Neural crest cell (in vitro differentiated cells): Measurements from ENCODE around the gene TMEM203. TPM values are rescaled to one million over a fixed set of nuclear protein-coding genes. Genes with fewer than 3 reads are reported as not detected.

Experiments used
- DNase-seq: peaks from one replicate; pipeline ENCODE4 v3.0.0; 2021; ENCODE audit warnings: low read depth, mixed read lengths, low spot score
- H3K27ac Mint-ChIP-seq: one replicate; pipeline ENCODE4 v1.8.0; 2021; ENCODE audit warnings: mild to moderate bottlenecking, mixed read lengths; ENCODE audit not compliant: unreplicated experiment
- H3K27me3 Mint-ChIP-seq: 2 replicates; pipeline ENCODE4 v1.8.0; 2021; ENCODE audit warnings: low read depth, mild to moderate bottlenecking, mixed read lengths
- H3K36me3 Mint-ChIP-seq: 2 replicates; pipeline ENCODE4 v1.8.0; 2021; ENCODE audit warnings: low read depth, mild to moderate bottlenecking, mixed read lengths
- H3K4me1 Mint-ChIP-seq: 2 replicates; pipeline ENCODE4 v1.8.0; 2021; ENCODE audit warnings: mixed read lengths
- H3K4me3 Mint-ChIP-seq: one replicate; pipeline ENCODE4 v1.8.0; 2021; ENCODE audit warnings: mild to moderate bottlenecking, mixed read lengths
- H3K9me3 Mint-ChIP-seq: 2 replicates; pipeline ENCODE4 v1.8.0; 2021; ENCODE audit warnings: mixed read lengths
- CTCF ChIP-seq: fragments of 200-600 bp; sonication (generic); conservative IDR thresholded peaks from 2 replicates; pipeline ENCODE4 v1.5.0; 2021; ENCODE audit warnings: antibody characterized with exemption, mild to moderate bottlenecking
- total RNA-seq: library from RNA; stranded (reverse); gene quantifications from 2 replicates; pipeline ENCODE4 v1.2.1, GENCODE V29; 2021

The TMEM203 gene
- total RNA-seq, 1 donor from 2014 or later = 49.7 TPM

DNA sequence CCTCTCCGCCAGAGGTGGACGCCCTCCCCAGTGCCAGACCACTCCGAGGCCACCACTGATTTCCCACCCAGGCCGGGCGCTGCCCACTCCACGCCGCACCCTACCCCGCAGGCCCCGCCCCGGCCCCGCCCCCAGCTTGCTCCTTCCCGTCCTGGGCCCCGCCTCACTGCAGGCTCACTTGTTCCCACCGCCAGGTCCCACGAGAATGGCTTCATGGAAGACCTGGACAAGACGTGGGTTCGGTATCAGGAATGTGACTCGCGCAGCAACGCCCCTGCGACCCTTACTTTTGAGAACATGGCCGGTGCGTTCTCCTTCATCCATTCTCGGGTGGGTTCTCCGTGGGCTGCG, 42.1 kb downstream of the TMEM203 start:
- no peak for TF ChIP-seq CTCF
- Mint-ChIP-seq H3K27me3 (peaks cover 94% of the 10 kb centered on the region), H3K9me3 (no peaks in the 10 kb centered on the region), H3K36me3 (no peaks in the 10 kb centered on the region), H3K4me1 (peaks cover 5% of the 10 kb centered on the region), H3K27ac (no peak overlapping the region), H3K4me3 (no peak overlapping the region)
- no peak for DNase-seq

- Mint-ChIP-seq H3K9me3 (no peaks in the 10 kb centered on the region), H3K27ac (no peak overlapping the region), H3K4me1 (peaks cover 5% of the 10 kb centered on the region), H3K4me3 (no peak overlapping the region), H3K36me3 (no peaks in the 10 kb centered on the region), H3K27me3 (peaks cover 96% of the 10 kb centered on the region)
- DNase-seq = no peak
- no peak for TF ChIP-seq CTCF
These were observed 42.7 kb downstream of the TMEM203 start for GRCh38 chr9:137162505-137163364.

DNA sequence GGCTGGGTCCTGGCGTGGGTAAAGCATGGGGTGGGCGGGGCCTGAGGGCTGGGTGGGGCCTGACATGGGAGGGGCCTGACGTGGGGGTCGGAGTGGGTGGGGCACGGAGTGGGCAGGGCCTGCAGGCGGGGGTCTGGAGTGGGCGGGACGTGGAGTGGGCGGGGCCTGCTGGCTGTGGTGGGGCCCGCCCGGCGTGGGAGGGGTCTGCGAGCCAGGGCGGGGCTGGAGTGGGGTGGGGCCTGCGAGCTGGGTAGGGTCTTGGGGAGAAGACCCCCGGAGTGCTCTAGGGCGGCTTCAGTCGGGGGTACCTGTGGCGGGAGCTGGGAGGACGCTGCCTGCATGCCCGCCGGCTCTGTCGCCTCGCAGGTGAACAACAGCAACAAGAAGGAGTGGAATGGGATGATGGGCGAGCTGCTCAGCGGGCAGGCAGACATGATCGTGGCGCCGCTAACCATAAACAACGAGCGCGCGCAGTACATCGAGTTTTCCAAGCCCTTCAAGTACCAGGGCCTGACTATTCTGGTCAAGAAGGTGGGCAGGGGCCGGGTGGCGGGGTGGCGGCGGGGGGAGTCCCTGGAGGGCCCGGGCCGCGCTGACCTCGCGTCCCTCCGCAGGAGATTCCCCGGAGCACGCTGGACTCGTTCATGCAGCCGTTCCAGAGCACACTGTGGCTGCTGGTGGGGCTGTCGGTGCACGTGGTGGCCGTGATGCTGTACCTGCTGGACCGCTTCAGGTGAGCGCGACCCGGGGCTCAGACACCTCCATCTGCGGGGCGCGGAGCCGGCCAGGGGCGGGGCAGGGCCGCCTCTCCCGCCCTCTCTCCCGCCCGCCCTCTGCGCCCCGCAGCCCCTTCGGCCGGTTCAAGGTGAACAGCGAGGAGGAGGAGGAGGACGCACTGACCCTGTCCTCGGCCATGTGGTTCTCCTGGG, 43.6 kb downstream of the TMEM203 start:
- peaks cover 5% of the 10 kb centered on the region for H3K4me1 Mint-ChIP-seq
- no peaks in the 10 kb centered on the region for H3K9me3 Mint-ChIP-seq
- no peaks in the 10 kb centered on the region for H3K36me3 Mint-ChIP-seq
- no peak overlapping the region for H3K27ac Mint-ChIP-seq
- no peak for TF ChIP-seq CTCF
- no peak for DNase-seq
- peaks cover 94% of the 10 kb centered on the region for H3K27me3 Mint-ChIP-seq
- no peak overlapping the region for H3K4me3 Mint-ChIP-seq

DNA sequence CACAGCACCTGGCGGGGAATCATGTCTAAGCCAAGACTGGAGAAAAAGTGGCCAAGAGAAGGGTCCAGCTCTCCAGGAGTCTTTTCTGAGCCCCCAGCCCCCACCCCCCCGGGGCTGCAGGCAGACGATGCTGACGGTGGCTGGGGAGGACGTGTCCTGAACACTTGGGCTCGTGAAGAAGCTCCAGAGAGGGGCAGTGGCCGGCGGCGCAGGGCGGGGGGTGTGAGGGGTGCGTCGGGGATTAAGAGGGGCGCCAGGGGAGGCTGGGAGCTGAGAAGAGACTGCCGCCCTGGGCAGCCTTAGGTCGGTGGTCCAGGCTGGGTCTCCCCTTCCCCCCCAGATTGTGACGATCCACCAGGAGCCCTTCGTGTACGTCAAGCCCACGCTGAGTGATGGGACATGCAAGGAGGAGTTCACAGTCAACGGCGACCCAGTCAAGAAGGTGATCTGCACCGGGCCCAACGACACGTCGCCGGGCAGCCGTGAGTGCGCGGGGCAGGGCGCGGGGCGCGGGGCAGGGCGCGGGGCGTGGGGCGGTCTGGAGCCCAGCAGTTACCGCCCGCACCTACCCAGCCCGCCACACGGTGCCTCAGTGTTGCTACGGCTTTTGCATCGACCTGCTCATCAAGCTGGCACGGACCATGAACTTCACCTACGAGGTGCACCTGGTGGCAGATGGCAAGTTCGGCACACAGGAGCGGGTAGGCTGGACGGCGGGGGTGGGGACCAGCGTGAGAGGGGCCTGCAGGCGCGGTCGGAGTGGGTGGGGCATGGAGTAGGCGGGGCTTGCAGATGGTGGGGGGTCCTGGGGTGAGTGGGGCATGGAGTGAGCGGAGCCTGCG, 44.5 kb downstream of the TMEM203 start:
- Mint-ChIP-seq H3K27me3 (peaks cover 88% of the 10 kb centered on the region), H3K9me3 (no peaks in the 10 kb centered on the region), H3K4me1 (peaks cover 5% of the 10 kb centered on the region), H3K4me3 (no peak overlapping the region), H3K27ac (no peak overlapping the region), H3K36me3 (no peaks in the 10 kb centered on the region)
- no peak for DNase-seq
- TF ChIP-seq CTCF = no peak

DNA sequence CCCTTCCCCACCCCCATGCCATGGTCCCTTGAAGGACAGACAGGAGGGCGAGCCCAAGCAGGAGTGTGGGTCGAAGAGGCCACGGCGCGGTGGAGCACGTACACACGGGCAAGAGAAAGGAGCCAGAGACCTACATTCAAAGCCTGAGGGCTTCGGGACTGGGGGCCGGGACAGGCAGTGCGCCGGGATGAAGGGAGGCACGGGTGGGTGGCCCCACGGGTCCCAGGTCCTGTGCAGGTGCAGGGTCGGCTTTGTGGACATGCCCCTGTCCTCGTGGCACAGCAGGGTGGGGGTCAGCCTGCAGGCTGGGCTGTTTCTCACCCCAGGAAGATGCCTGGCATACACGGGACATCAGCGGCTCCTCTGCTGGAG, 45.4 kb downstream of the TMEM203 start:
- Mint-ChIP-seq H3K27me3 (peaks cover 85% of the 10 kb centered on the region), H3K36me3 (no peaks in the 10 kb centered on the region), H3K4me3 (no peak overlapping the region), H3K4me1 (peaks cover 5% of the 10 kb centered on the region), H3K9me3 (no peaks in the 10 kb centered on the region), H3K27ac (no peak overlapping the region)
- no peak for DNase-seq
- TF ChIP-seq CTCF = no peak
